B cell (primary cell): ENCODE data around the gene GGT7. TPM values are rescaled to one million over a fixed set of nuclear protein-coding genes. Genes with fewer than 3 reads are reported as not detected.

Experiments
- ATAC-seq: fragments of 200-7000 bp; cut with Tn5 transposase; one replicate; pipeline ENCODE4 v1.10.0; 2021; ENCODE audit warnings: low read depth, mild to moderate bottlenecking, moderate number of reproducible peaks, moderate library complexity
- CTCF ChIA-PET: fragments of 350-600 bp; sonication (Branson Sonifier 250); formaldehyde crosslinking; loops from one replicate; lab custom pipeline; 2021; ENCODE audit warnings: antibody characterized with exemption, inconsistent platforms; lab: Charles Lee
- POLR2A ChIA-PET: fragments of 350-600 bp; sonication (Branson Sonifier 250); formaldehyde crosslinking; loops from one replicate; lab custom pipeline; 2021; ENCODE audit warnings: antibody characterized with exemption; lab: Charles Lee
- DNase-seq: peaks from one replicate; pipeline ENCODE4 v3.0.0; 2013
- H2AFZ ChIP-seq: 2 replicates; pipeline ENCODE4 v1.6.1; 2012; ENCODE audit warnings: mild to moderate bottlenecking, low read depth, low read length; ENCODE audit not compliant: insufficient read depth, poor library complexity, severe bottlenecking
- H3K27ac ChIP-seq, 2 donors: 1 replicate in 1 of 2; 2 replicates in 1 of 2; pipeline ENCODE4 v1.5.1; 2012 to 2013; ENCODE audit warnings: low read length in 2 of 2, mild to moderate bottlenecking in 2 of 2, moderate library complexity in 1 of 2
- H3K27me3 ChIP-seq, 4 experiments: fragments of 200-600 bp in 1 of 4; sonication (generic) in 1 of 4; replicated peaks in 1 of 4; 1 replicate in 2 of 4; 2 replicates in 2 of 4; pipeline versions ENCODE4 v1.6.1 to v1.7.0; 2013 to 2016; ENCODE audit warnings: low read length in 3 of 4, mild to moderate bottlenecking in 2 of 4, mixed read lengths in 1 of 4, moderate library complexity in 1 of 4; ENCODE audit not compliant: insufficient read depth in 4 of 4, control insufficient read depth in 3 of 4; ENCODE audit errors: control extremely low read depth in 1 of 4
- H3K36me3 ChIP-seq, 2 experiments: replicated peaks in 1 of 2; 1 replicate in 1 of 2; 2 replicates in 1 of 2; pipeline versions ENCODE4 v1.6.1 to v1.7.1; 2013; ENCODE audit warnings: low read length in 1 of 2; ENCODE audit not compliant: insufficient read depth in 2 of 2, control insufficient read depth in 1 of 2; ENCODE audit errors: control extremely low read depth in 1 of 2, extremely low read depth in 1 of 2
- H3K4me1 ChIP-seq, 2 donors: fragments of 200-600 bp in 1 of 2; sonication (generic) in 1 of 2; 1 replicate in 1 of 2; 2 replicates in 1 of 2; pipeline versions ENCODE4 v1.5.1 to v1.6.1; 2013 to 2017; ENCODE audit warnings: low read length in 2 of 2; ENCODE audit not compliant: control insufficient read depth in 2 of 2, insufficient read depth in 2 of 2
- H3K4me2 ChIP-seq: replicated peaks from 2 replicates; pipeline ENCODE3; 2012; ENCODE audit warnings: mild to moderate bottlenecking, low read depth, low read length; ENCODE audit not compliant: poor library complexity, severe bottlenecking
- H3K4me3 ChIP-seq, 5 experiments: fragments of 200-600 bp in 1 of 5; sonication (generic) in 1 of 5; 1 replicate in 3 of 5; 2 replicates in 2 of 5; pipeline versions ENCODE4 v1.5.1 to v1.7.0; 2011 to 2016; ENCODE audit warnings: low read length in 4 of 5, mild to moderate bottlenecking in 4 of 5, low read depth in 2 of 5, control low read depth in 1 of 5, moderate library complexity in 1 of 5; ENCODE audit not compliant: insufficient read depth in 1 of 5; ENCODE audit errors: control extremely low read depth in 1 of 5, extremely low read depth in 1 of 5
- H3K79me2 ChIP-seq: fragments of 200-600 bp; sonication (generic); one replicate; pipeline ENCODE4 v1.6.0; 2016; ENCODE audit warnings: low read length; ENCODE audit not compliant: control insufficient read depth, insufficient read depth
- H3K9ac ChIP-seq: fragments of 200-600 bp; sonication (generic); 2 replicates; pipeline ENCODE4 v1.6.1; 2017; ENCODE audit warnings: mild to moderate bottlenecking, low read length, moderate library complexity
- H3K9me3 ChIP-seq, 3 donors: one replicate each; pipeline versions ENCODE4 v1.6.1 to v1.7.1; 2013; ENCODE audit warnings: low read length in 2 of 3; ENCODE audit not compliant: control insufficient read depth in 2 of 3, insufficient read depth in 1 of 3; ENCODE audit errors: control extremely low read depth in 1 of 3
- H4K20me1 ChIP-seq: 2 replicates; pipeline ENCODE4 v1.6.0; 2012; ENCODE audit warnings: mild to moderate bottlenecking, low read length; ENCODE audit not compliant: insufficient read depth, control insufficient read depth, poor library complexity, severe bottlenecking
- H3K27ac Mint-ChIP-seq: one replicate; pipeline ENCODE4 v1.8.0; 2021; ENCODE audit warnings: mixed read lengths
- H3K27me3 Mint-ChIP-seq: one replicate; pipeline ENCODE4 v1.8.0; 2021; ENCODE audit warnings: mixed read lengths
- H3K4me1 Mint-ChIP-seq: one replicate; pipeline ENCODE4 v1.8.0; 2021; ENCODE audit warnings: mixed read lengths
- H3K4me3 Mint-ChIP-seq: one replicate; pipeline ENCODE4 v1.8.0; 2021; ENCODE audit warnings: mixed read lengths
- H3K9me3 Mint-ChIP-seq: one replicate; pipeline ENCODE4 v1.8.0; 2022; ENCODE audit warnings: mixed read lengths; ENCODE audit not compliant: insufficient read depth
- CTCF ChIP-seq: fragments of 200-600 bp; IDR thresholded peaks from one replicate; pipeline ENCODE4 v1.8.0; 2022; ENCODE audit warnings: antibody characterized with exemption, mild to moderate bottlenecking
- EZH2 ChIP-seq: IDR thresholded peaks from 2 replicates; pipeline ENCODE4 v1.6.1; 2012; ENCODE audit warnings: borderline replicate concordance, low read depth, mild to moderate bottlenecking, moderate library complexity, low read length; ENCODE audit not compliant: insufficient read depth, poor library complexity, severe bottlenecking
- WGBS: methylation state at CpG from one replicate; pipeline ENCODE4 v1.1.5; 2013; ENCODE audit warnings: missing lambda C conversion rate; ENCODE audit not compliant: insufficient coverage; 5-methylcytosine and 5-hydroxymethylcytosine counted together
- intact Hi-C: fragments of 100-400 bp; cut with micrococcal nuclease; formaldehyde crosslinking; loops from one replicate; pipeline ENCODE4 v1.10.0; 2022
- polyA plus RNA-seq: library from polyadenylated mRNA; depleted of rRNA; stranded (reverse); fragments of >200 nt; gene quantifications from 2 replicates; pipeline ENCODE4 v1.2.3, GENCODE V29; 2012
- total RNA-seq, 2 donors: library from RNA; stranded (reverse); fragments of 120-200 nt in 1 of 2; gene quantifications; 1 replicate in 1 of 2; 2 replicates in 1 of 2; pipeline versions ENCODE4 v1.2.3 to v1.2.4, GENCODE V29; 2013 to 2022

Gene GGT7
- total and polyA plus RNA-seq, 2 donors (not counting 1 experiment from before 2014, with no cell fraction given): 28.6 to 31.9 TPM

GRCh38 chr20:34915749-34916455, 43.2 kb upstream of the GGT7 start:
- H3K4me1 ChIP-seq: no peaks in the 10 kb centered on the region
- TF ChIP-seq CTCF (no peak), EZH2 (no peak)
- H3K79me2 ChIP-seq: no peaks in the 10 kb centered on the region
- Mint-ChIP-seq H3K9me3 (no peaks in the 10 kb centered on the region), H3K27ac (no peak overlapping the region), H3K4me1 (no peaks in the 10 kb centered on the region), H3K27me3 (no peaks in the 10 kb centered on the region), H3K4me3 (no peak overlapping the region)
- no peak overlapping the region for H3K4me3 ChIP-seq
- no peaks in the 10 kb centered on the region for H3K27me3 ChIP-seq
- intact Hi-C loops: no loop called here
- no peak overlapping the region for H3K4me2 ChIP-seq
- no peaks in the 10 kb centered on the region for H4K20me1 ChIP-seq
- ATAC-seq (no peak), DNase-seq (no peak)
- peaks cover 0 to 2% of the 10 kb centered on the region in 2 experiments for H3K36me3 ChIP-seq
- no peaks in the 10 kb centered on the region for H3K9me3 ChIP-seq
- H2AFZ ChIP-seq: no peak overlapping the region
- no CpG with 5 or more reads among the region's 4 CpGs for WGBS
- POLR2A ChIA-PET: interaction anchor here (1.1 kb wide), 1 partner anchor 25 kb away, joined by 3 read pairs; no protein-coding TSS in a partner anchor
- H3K27ac ChIP-seq: no peak overlapping the region
- CTCF ChIA-PET: no interaction called here
- H3K9ac ChIP-seq: no peak overlapping the region

GRCh38 chr20:34915131-34915530, 42.5 kb upstream of the GGT7 start:
- H3K4me1 Mint-ChIP-seq: no peaks in the 10 kb centered on the region
- no peaks in the 10 kb centered on the region for H3K27me3 ChIP-seq
- no peak overlapping the region for H2AFZ ChIP-seq
- no peaks in the 10 kb centered on the region for H3K27me3 Mint-ChIP-seq
- no peaks in the 10 kb centered on the region for H3K9me3 Mint-ChIP-seq
- no peak overlapping the region for H3K4me3 Mint-ChIP-seq
- no peaks in the 10 kb centered on the region for H4K20me1 ChIP-seq
- TF ChIP-seq CTCF (no peak), EZH2 (no peak)
- H3K4me2 ChIP-seq: no peak overlapping the region
- no peak overlapping the region for H3K27ac Mint-ChIP-seq
- no peaks in the 10 kb centered on the region for H3K79me2 ChIP-seq
- H3K9me3 ChIP-seq: no peaks in the 10 kb centered on the region
- intact Hi-C loops: no loop called here
- 100% methylated on average over 1 of the region's 4 CpGs for WGBS
- no peak overlapping the region for H3K27ac ChIP-seq
- DNase-seq: no peak
- CTCF ChIA-PET: no interaction called here
- H3K4me1 ChIP-seq: no peaks in the 10 kb centered on the region
- H3K36me3 ChIP-seq: no peaks in the 10 kb centered on the region
- no peak overlapping the region for H3K4me3 ChIP-seq
- H3K9ac ChIP-seq: no peak overlapping the region
- POLR2A ChIA-PET: no interaction called here
- no peak for ATAC-seq
